Activated T-helper 1 cell treated with anti-CD3 and anti-CD28 coated beads, Interleukin-12 subunit alpha, Interleukin-12 subunit beta, Interleukin-2, Interleukin-4 antibody, amounts not matched to agents 30 ng/mL and 10 ng/mL and 1 ng/mL, durations not matched to agents 14 hours and 24 hours and 36 hours (primary cell): ENCODE results near the gene KCNA2. TPM values are rescaled to one million over a fixed set of nuclear protein-coding genes. Genes with fewer than 3 reads are reported as not detected.

Experiments used
- DNase-seq: peaks from one replicate; pipeline ENCODE4 v3.0.0; 2021; ENCODE audit warnings: low spot score
- H3K27ac Mint-ChIP-seq: one replicate; pipeline ENCODE4 v1.8.0; 2021; ENCODE audit warnings: mild to moderate bottlenecking, mixed read lengths
- H3K27me3 Mint-ChIP-seq: one replicate; pipeline ENCODE4 v1.8.0; 2022; ENCODE audit warnings: mild to moderate bottlenecking, moderate library complexity, mixed read lengths; ENCODE audit not compliant: insufficient read depth
- H3K36me3 Mint-ChIP-seq: one replicate; pipeline ENCODE4 v1.8.0; 2021; ENCODE audit warnings: low read depth, mixed read lengths
- H3K4me1 Mint-ChIP-seq: one replicate; pipeline ENCODE4 v1.8.0; 2021; ENCODE audit warnings: low read depth, mixed read lengths
- H3K4me3 Mint-ChIP-seq: one replicate; pipeline ENCODE4 v1.8.0; 2021; ENCODE audit warnings: mild to moderate bottlenecking, moderate library complexity, mixed read lengths
- H3K9me3 Mint-ChIP-seq: one replicate; pipeline ENCODE4 v1.8.0; 2021; ENCODE audit warnings: mixed read lengths
- intact Hi-C: fragments of 100-400 bp; cut with micrococcal nuclease; formaldehyde crosslinking; loops from one replicate; pipeline ENCODE4 v1.15.1; 2024
- total RNA-seq: library from RNA; stranded (reverse); gene quantifications from 2 replicates; pipeline ENCODE4 v1.2.3, GENCODE V29; 2022

Gene KCNA2
- total RNA-seq, 1 donor from 2014 or later: 1.7 TPM

- H3K27ac Mint-ChIP-seq: no peak overlapping the region
- H3K9me3 Mint-ChIP-seq: no peaks in the 10 kb centered on the region
- intact Hi-C loops: no loop called here
- no peak for DNase-seq
- H3K4me1 Mint-ChIP-seq: no peaks in the 10 kb centered on the region
- no peak overlapping the region for H3K4me3 Mint-ChIP-seq
- H3K36me3 Mint-ChIP-seq: no peaks in the 10 kb centered on the region
- peaks cover 14% of the 10 kb centered on the region for H3K27me3 Mint-ChIP-seq
Measured at GRCh38 chr1:110547017-110547416, 59.1 kb downstream of the KCNA2 start.

- H3K36me3 Mint-ChIP-seq: no peaks in the 10 kb centered on the region
- H3K4me1 Mint-ChIP-seq: no peaks in the 10 kb centered on the region
- DNase-seq: no peak
- peaks cover 17% of the 10 kb centered on the region for H3K27me3 Mint-ChIP-seq
- H3K4me3 Mint-ChIP-seq: no peak overlapping the region
- intact Hi-C loops: no loop called here
- no peak overlapping the region for H3K27ac Mint-ChIP-seq
- H3K9me3 Mint-ChIP-seq: no peaks in the 10 kb centered on the region
Measured at GRCh38 chr1:110545492-110545891, 60.7 kb downstream of the KCNA2 start.

GRCh38 chr1:110544753-110545152 lies 61.4 kb downstream of the KCNA2 start:
- H3K36me3 Mint-ChIP-seq: no peaks in the 10 kb centered on the region
- DNase-seq: no peak
- no peak overlapping the region for H3K27ac Mint-ChIP-seq
- intact Hi-C loops: no loop called here
- no peaks in the 10 kb centered on the region for H3K9me3 Mint-ChIP-seq
- no peak overlapping the region for H3K4me3 Mint-ChIP-seq
- H3K27me3 Mint-ChIP-seq: peaks cover 24% of the 10 kb centered on the region
- no peaks in the 10 kb centered on the region for H3K4me1 Mint-ChIP-seq

Other genes with a start within 250 kb of the KCNA2 start
- gene SLC16A4, start 215.3 kb downstream of the KCNA2 start, total RNA-seq: 0.16 and 0.39 TPM in 2 replicates
- 163 and 184 TPM in 2 replicates for gene LAMTOR5, start 198.7 kb downstream of the KCNA2 start, total RNA-seq
- not detected in 2 replicates for gene PROK1, start 155.2 kb downstream of the KCNA2 start, total RNA-seq
- gene KCNA10, start 87.2 kb downstream of the KCNA2 start, total RNA-seq: not detected in 2 replicates
- gene KCNA3, start 68.6 kb upstream of the KCNA2 start, total RNA-seq: 38.1 and 42.2 TPM in 2 replicates